ENCODE data around the gene GPR107. TPM values are rescaled to one million over a fixed set of nuclear protein-coding genes. Genes with fewer than 3 reads are reported as not detected.

Gene GPR107
- total RNA-seq, 1 donor from 2014 or later: 29.4 TPM

DNA sequence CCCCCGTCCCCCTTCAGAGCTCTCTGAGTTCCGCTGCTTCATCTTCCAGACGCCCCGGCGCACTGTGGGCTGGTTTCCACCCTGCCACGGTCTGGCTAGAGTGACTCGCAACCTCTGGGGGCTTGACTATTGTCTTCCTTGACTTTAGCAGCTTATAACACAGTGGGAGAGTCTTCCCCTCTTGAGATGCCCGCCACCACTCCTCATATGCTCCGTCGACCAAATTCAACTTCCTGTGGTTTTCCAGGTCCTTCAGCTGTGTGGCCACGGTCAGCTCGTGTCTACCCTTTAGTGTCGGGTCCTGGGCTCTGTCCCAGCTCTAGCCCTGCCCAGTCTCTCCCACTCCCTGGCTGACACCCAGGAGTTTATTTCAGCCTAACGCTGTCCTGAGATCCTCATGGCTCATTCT, 90.3 kb downstream of the GPR107 start:
- no peak overlapping the region for H3K4me3 ChIP-seq (ENCODE audit: low read depth, low read length)
- H3K27me3 ChIP-seq (ENCODE audit: control insufficient read depth, insufficient read depth, low read length): no peaks in the 10 kb centered on the region
- no peaks in the 10 kb centered on the region for H3K36me3 ChIP-seq (ENCODE audit: control insufficient read depth, insufficient read depth, low read length)
- no peak for TF ChIP-seq CTCF (IDR thresholded peaks at IDR 0.05; ENCODE audit: insufficient read depth, low read length, poor library complexity, severe bottlenecking)
- DNase-seq (ENCODE audit: low read depth): no peak

GRCh38 chr9:130144703-130145102, 91.0 kb downstream of the GPR107 start:
- no peak for TF ChIP-seq CTCF (IDR thresholded peaks at IDR 0.05; ENCODE audit: insufficient read depth, low read length, poor library complexity, severe bottlenecking)
- no peak for DNase-seq (ENCODE audit: low read depth)
- no peaks in the 10 kb centered on the region for H3K36me3 ChIP-seq (ENCODE audit: control insufficient read depth, insufficient read depth, low read length)
- H3K4me3 ChIP-seq (ENCODE audit: low read depth, low read length): no peak overlapping the region
- H3K27me3 ChIP-seq (ENCODE audit: control insufficient read depth, insufficient read depth, low read length): no peaks in the 10 kb centered on the region

- Histone ChIP-seq H3K36me3 (ENCODE audit: control insufficient read depth, insufficient read depth, low read length) (no peaks in the 10 kb centered on the region), H3K4me3 (ENCODE audit: low read depth, low read length) (no peak overlapping the region), H3K27me3 (ENCODE audit: control insufficient read depth, insufficient read depth, low read length) (no peaks in the 10 kb centered on the region)
- DNase-seq (ENCODE audit: low read depth): no peak
- no peak for TF ChIP-seq CTCF (IDR thresholded peaks at IDR 0.05; ENCODE audit: insufficient read depth, low read length, poor library complexity, severe bottlenecking)
These were observed 92.0 kb downstream of the GPR107 start for GRCh38 chr9:130145658-130146057.

DNA sequence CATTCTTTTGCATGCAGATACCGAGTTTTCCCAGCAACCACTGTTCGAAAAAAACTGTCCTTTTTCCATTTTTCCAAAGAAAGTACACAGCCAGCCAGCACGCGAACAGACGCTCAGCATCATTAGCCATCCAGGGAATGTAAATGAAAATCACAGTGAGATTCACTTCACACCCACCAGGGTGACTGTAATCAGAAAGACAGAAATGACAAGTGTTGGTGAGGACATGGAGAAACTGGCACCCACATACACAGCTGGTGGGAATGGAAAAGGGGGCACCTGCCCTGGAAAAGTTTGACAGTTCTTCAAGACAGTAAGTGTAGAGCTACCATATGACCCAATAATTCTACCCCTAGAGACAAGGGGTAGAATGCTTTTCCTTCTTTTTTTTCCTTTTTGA, 93.5 kb downstream of the GPR107 start:
- no peak for DNase-seq (ENCODE audit: low read depth)
- Histone ChIP-seq H3K27me3 (ENCODE audit: control insufficient read depth, insufficient read depth, low read length) (no peaks in the 10 kb centered on the region), H3K4me3 (ENCODE audit: low read depth, low read length) (no peak overlapping the region), H3K36me3 (ENCODE audit: control insufficient read depth, insufficient read depth, low read length) (no peaks in the 10 kb centered on the region)
- no peak for TF ChIP-seq CTCF (IDR thresholded peaks at IDR 0.05; ENCODE audit: insufficient read depth, low read length, poor library complexity, severe bottlenecking)

GRCh38 chr9:130147910-130148309, 94.2 kb downstream of the GPR107 start:
- H3K36me3 ChIP-seq (ENCODE audit: control insufficient read depth, insufficient read depth, low read length): no peaks in the 10 kb centered on the region
- no peaks in the 10 kb centered on the region for H3K27me3 ChIP-seq (ENCODE audit: control insufficient read depth, insufficient read depth, low read length)
- DNase-seq (ENCODE audit: low read depth): no peak
- H3K4me3 ChIP-seq (ENCODE audit: low read depth, low read length): no peak overlapping the region
- no peak for TF ChIP-seq CTCF (IDR thresholded peaks at IDR 0.05; ENCODE audit: insufficient read depth, low read length, poor library complexity, severe bottlenecking)

GRCh38 chr9:130149031-130149430, 95.3 kb downstream of the GPR107 start:
- no peak for DNase-seq (ENCODE audit: low read depth)
- H3K27me3 ChIP-seq (ENCODE audit: control insufficient read depth, insufficient read depth, low read length): no peaks in the 10 kb centered on the region
- no peak for TF ChIP-seq CTCF (IDR thresholded peaks at IDR 0.05; ENCODE audit: insufficient read depth, low read length, poor library complexity, severe bottlenecking)
- no peaks in the 10 kb centered on the region for H3K36me3 ChIP-seq (ENCODE audit: control insufficient read depth, insufficient read depth, low read length)
- H3K4me3 ChIP-seq (ENCODE audit: low read depth, low read length): no peak overlapping the region

All from kidney epithelial cell (primary cell).